Right ventricle myocardium inferior (tissue), 1 donor: ENCODE measurements around the gene AHDC1. TPM values are rescaled to one million over a fixed set of nuclear protein-coding genes. Genes with fewer than 3 reads are reported as not detected.
A peak's percentile ranks its signal among the peaks of the same experiment; 100 is the strongest.
"Not testable (repeated sequence)": the region's sequence is repeated elsewhere in the genome, so short reads cannot be mapped to it uniquely, and the experiment has no call there.

ENCODE experiments used
- ATAC-seq: fragments of 200-7000 bp; cut with Tn5 transposase; one replicate; pipeline ENCODE4 v1.9.1; 2020; ENCODE audit warnings: mild to moderate bottlenecking, moderate library complexity
- DNase-seq: peaks from one replicate; pipeline ENCODE4 v3.0.0; 2021; ENCODE audit errors: missing footprints
- intact Hi-C: fragments of 100-400 bp; cut with DNase I; formaldehyde crosslinking; loops from one replicate; pipeline ENCODE4 v1.11.0; 2022
- long read RNA-seq: library from polyadenylated mRNA; unstranded; transcript quantifications from one replicate; pipeline ENCODE4 v2.0.0, GENCODE V29; 2021
- total RNA-seq: library from RNA; stranded (reverse); fragmentation: NEBNext Ultra II Directional; extraction: Animal tissue kit (Norgen Biotek cat#: 25700); gene quantifications from one replicate; pipeline ENCODE4 v1.2.1, GENCODE V29; 2021
- donor health status: DM: no; HTN: yes; CAD: no; lungs with severe emphysema.

The AHDC1 gene
- total RNA-seq, result 51.2 TPM
- long read RNA-seq, partial matches to known transcripts, result 10 of 10 reads
- long read RNA-seq, other reads (novel, unspliced or antisense), result 0 of 10 reads

- intact Hi-C loops, result no loop called here
- DNase-seq (peak; percentile 97), ATAC-seq (peak; percentile 76)
These were observed at the start of gene AHDC1 for GRCh38 chr1:27603681-27604578. TSS of gene AHDC1 (minus strand) at chr1:27604144. CDS start at chr1:27552115, 52,029 bp downstream.

GRCh38 chr1:27652111-27652864 is 48.3 kb upstream of the AHDC1 start:
- DNase-seq (no peak), ATAC-seq (no peak)
- intact Hi-C loops, result loop anchor here (5.0 kb wide), 1 partner anchor 95 kb away; no protein-coding TSS in a partner anchor

- intact Hi-C loops, result loop anchor here (5.0 kb wide), 1 partner anchor 93 kb away; no protein-coding TSS in a partner anchor
- peak; percentile 29 for ATAC-seq
These were observed 46.7 kb upstream of the AHDC1 start for GRCh38 chr1:27650539-27651175.

GRCh38 chr1:27650171-27650538 is 46.2 kb upstream of the AHDC1 start:
- intact Hi-C loops, result loop anchor here (5.0 kb wide), 1 partner anchor 93 kb away; no protein-coding TSS in a partner anchor
- no peak for ATAC-seq
- no peak for DNase-seq

More at GRCh38 chr1:27650539-27651175, 46.7 kb upstream of the AHDC1 start:
- no peak for DNase-seq

- intact Hi-C loops, result no loop called here
- no peak for DNase-seq
- no peak for ATAC-seq
These were observed 45.3 kb upstream of the AHDC1 start for GRCh38 chr1:27649306-27649635.

- no peak for DNase-seq
- intact Hi-C loops, result no loop called here
- peak; percentile 62 for ATAC-seq
These were observed 44.8 kb upstream of the AHDC1 start for GRCh38 chr1:27648602-27649305.

- intact Hi-C loops, result loop anchor here (2.0 kb wide), 1 partner anchor 13 kb away; no protein-coding TSS in a partner anchor
- DNase-seq, result no peak
- no peak for ATAC-seq
These were observed 43.4 kb upstream of the AHDC1 start for GRCh38 chr1:27647328-27647727.

GRCh38 chr1:27646676-27647075 is 42.7 kb upstream of the AHDC1 start:
- ATAC-seq, result peak; percentile 37
- intact Hi-C loops, result loop anchor here (2.0 kb wide), 1 partner anchor 14 kb away; no protein-coding TSS in a partner anchor
- DNase-seq, result peak; percentile 80

- intact Hi-C loops, result no loop called here
- ATAC-seq (no peak), DNase-seq (no peak)
These were observed 41.1 kb upstream of the AHDC1 start for GRCh38 chr1:27645071-27645415.

- intact Hi-C loops, result no loop called here
- no peak for DNase-seq
- ATAC-seq, result no peak
These were observed 40.6 kb upstream of the AHDC1 start for GRCh38 chr1:27644369-27645070.

- intact Hi-C loops, result no loop called here
- DNase-seq, result peak; percentile 75
- peak; percentile 73 for ATAC-seq
These were observed 39.8 kb upstream of the AHDC1 start for GRCh38 chr1:27643600-27644368.

- DNase-seq, intact Hi-C loops, ATAC-seq: not testable (repeated sequence)
These were observed 36.6 kb upstream of the AHDC1 start for GRCh38 chr1:27640514-27640913.

- DNase-seq (no peak), ATAC-seq (no peak)
- intact Hi-C loops, result no loop called here
These were observed 34.9 kb upstream of the AHDC1 start for GRCh38 chr1:27638805-27639204.

GRCh38 chr1:27638047-27638734 is 34.2 kb upstream of the AHDC1 start:
- DNase-seq (no peak), ATAC-seq (no peak)
- intact Hi-C loops, result no loop called here

GRCh38 chr1:27635396-27636142 is 31.6 kb upstream of the AHDC1 start:
- intact Hi-C loops, result no loop called here
- ATAC-seq, result no peak
- DNase-seq, result no peak

- DNase-seq (peak; percentile 93), ATAC-seq (peak; percentile 43)
These were observed 31.0 kb upstream of the AHDC1 start, which contains the start of gene FGR for GRCh38 chr1:27634985-27635367. TSS of gene FGR (minus strand) at chr1:27635185. CDS start at chr1:27623916, 11,269 bp downstream.

More at GRCh38 chr1:27634985-27635367, 31.0 kb upstream of the AHDC1 start, which contains the start of gene FGR:
- intact Hi-C loops, result no loop called here
